HG03571 (cell line): ENCODE data around the gene POLR2J2.
"Not testable (repeated sequence)": the region's sequence is repeated elsewhere in the genome, so short reads cannot be mapped to it uniquely, and the experiment has no call there.

Source experiments
- ATAC-seq: cut with Tn5 transposase; IDR thresholded peaks from one replicate; pipeline ENCODE4 v1.9.1; 2021; ENCODE audit not compliant: unreplicated experiment

Gene POLR2J2

DNA sequence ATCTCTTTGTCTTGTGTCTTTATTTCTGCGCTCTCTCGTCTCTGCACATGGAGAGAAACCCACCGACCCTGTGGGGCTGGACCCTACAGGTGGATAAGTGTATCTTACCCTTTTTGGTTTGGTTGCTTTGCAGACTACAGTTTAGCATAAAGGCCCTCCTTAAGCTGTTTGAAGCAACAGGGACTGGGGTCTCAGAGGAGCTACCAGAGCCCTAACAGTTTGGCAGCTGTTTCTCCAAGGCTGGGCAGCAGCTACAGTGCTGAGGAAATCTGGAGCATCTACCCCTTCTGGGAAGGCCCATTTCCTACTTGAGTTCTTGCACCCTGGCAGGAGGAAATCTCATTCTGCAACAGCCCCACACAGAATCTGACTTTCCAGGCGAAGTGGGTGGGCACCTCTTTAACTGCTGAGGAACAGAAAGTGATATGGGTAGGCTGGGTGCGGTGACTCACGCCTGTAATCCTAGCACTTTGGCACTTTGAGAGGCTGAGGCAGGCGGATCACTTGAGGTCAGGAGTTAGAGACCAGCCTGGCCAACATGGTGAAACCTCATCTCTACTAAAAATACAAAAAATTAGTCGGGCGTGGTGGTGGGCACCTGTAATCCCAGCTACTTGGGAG lies 2.1 kb upstream of the POLR2J2 start:
- ATAC-seq, result not testable (repeated sequence)

DNA sequence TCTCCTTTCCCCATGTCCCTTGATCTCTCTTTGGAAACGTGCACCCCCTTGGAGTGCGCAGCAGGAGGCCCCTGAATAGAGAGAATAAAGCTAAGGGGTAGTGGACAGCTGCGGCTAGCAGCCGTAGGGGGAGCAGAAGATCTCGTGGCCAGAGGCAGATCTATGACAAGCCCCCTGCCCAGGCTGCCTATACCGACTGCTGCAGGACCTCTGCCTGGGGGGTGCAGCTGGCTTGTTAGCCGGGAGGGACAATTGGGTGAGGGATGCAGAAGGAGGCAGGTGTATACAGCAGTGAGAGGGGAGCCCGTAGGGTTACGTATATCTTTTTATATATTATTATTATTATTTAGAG lies 469 bp upstream of the POLR2J2 start:
- not testable (repeated sequence) for ATAC-seq

- ATAC-seq, result not testable (repeated sequence)
Measured at GRCh38 chr7:102667523-102667922, 3.9 kb downstream of the POLR2J2 start.

DNA sequence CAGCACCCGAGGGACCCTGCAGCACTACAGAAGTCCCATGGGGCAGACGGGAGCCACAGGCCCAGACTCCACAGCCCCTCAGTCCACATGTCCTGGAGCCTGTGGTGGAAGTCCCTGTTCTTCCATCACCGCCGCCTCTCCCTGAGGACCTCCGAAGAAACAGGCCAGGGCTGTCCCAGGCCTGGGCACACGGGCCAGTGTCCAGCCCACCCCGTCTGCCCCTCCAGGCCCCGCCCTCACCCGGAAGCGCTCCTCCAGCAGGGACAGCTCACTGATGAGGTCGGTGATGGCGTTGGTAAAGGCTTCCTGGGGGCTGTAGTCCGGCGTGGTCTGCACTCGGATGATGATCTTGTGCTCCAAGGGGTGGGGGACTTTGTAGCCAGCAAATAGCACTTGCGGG lies 4.6 kb downstream of the POLR2J2 start:
- not testable (repeated sequence) for ATAC-seq

GRCh38 chr7:102664765-102665164 lies 6.7 kb downstream of the POLR2J2 start:
- not testable (repeated sequence) for ATAC-seq

- ATAC-seq, result not testable (repeated sequence)
Measured at GRCh38 chr7:102649924-102650323, 21.5 kb downstream of the POLR2J2 start, which contains the start of gene SPDYE2B. TSS of gene SPDYE2B (plus strand) at chr7:102650319. CDS start at chr7:102652349, 2,030 bp downstream.

- not testable (repeated sequence) for ATAC-seq
Measured at GRCh38 chr7:102647813-102648212, 23.6 kb downstream of the POLR2J2 start.

- not testable (repeated sequence) for ATAC-seq
Measured at GRCh38 chr7:102643404-102643803, 28.1 kb downstream of the POLR2J2 start.

DNA sequence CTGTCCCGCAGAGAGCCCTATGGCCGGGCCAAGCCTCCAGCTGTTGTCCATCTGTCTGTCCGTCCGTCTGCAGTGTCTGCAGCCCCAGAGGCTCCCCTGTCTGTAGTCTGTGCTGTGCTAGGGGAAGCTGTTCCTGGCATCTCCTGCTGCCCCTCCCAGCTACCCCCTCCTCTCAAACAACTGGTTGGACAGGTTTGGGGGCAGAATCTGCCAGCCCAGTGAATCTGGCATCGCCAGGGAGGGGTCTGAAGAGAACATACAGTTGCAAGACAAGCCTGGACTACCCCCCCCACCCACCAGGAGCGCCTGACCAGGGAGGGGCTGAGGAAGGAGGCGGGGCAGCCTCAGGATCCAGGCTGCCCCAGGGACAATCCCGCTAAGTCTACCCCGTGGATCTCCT lies 28.8 kb downstream of the POLR2J2 start, which contains the start of gene UPK3BL1:
Gene UPK3BL1, minus strand, starts transcription at position 101 of the 400 bp plus-strand sequence. Its CDS starts 50 bp downstream, at position 51.
- not testable (repeated sequence) for ATAC-seq

DNA sequence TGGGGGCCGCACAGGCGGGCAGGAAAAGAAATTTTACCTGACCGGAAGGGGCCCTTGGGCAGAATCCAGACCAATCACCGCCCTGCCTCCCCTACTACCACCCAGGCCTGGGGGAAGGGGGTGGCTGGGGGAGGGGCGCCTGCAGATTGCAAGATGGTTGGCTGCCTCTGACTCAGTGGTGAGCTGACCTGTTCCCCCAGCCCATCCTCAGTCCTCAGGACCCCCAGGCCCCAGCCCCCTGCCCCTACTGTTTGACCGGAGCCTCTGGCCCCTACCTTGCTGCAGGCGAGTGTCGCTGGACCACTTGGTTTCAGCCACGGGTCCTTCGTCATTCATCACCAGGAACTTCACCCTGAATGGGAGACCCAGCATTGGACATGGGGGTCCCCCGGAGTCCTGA lies 32.6 kb downstream of the POLR2J2 start:
- not testable (repeated sequence) for ATAC-seq

DNA sequence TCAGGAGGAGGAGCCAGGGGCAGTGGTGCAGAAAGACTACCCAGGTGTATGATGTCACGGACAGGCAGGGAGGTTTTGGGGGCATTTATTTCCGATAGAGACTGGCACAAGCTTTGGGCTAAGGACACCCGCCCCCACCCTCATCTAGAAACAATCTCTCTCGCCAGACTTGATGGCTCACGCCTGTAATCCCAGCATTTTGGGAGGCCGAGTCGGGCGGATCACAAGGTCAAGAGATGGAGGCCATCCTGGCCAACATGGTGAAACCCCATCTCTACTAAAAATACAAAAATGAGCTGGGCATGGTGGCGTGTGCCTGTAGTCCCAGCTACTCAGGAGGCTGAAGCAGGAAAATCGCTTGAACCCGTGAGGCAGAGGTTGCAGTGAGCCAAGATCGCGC lies 34.5 kb downstream of the POLR2J2 start:
- not testable (repeated sequence) for ATAC-seq

DNA sequence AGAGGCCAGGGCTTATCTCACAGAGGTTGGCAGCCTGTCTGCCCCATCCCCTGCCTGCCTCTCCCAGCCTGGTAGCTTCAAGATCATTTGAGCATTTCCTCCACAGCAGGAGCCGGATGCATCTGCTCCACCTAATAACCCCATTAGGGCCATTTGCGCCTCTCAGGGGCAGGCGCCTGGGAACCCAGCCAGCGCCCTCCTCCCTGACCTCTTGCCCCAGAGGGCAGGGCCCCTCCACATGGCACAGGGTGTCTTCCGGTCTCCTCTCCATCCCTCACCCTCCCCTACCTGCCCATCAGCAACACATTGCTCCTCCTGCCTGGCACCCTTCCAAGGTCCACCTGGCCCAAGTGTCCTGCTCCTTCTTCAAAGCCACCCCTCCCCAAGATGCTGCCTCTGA lies 36.1 kb downstream of the POLR2J2 start:
- not testable (repeated sequence) for ATAC-seq

DNA sequence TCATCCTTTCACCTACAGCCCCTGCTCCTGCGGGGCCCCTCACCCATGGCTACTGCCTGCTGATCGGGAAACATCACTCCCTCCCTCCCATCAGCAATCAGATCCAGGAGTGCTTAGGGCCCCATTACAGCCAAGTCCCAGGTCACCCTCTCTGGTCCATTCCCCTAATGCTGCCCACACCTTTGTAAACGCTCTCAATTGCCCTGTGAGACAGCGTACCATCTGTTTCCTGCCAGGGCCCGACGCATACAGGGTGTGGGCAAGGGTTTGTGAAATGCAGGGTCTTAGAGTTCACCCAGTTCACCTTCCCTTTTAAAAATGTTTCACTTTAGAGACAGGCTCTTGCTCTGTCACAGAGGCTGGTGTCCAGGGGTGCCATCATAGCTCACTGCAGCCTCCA lies 37.2 kb downstream of the POLR2J2 start:
- ATAC-seq, result not testable (repeated sequence)

DNA sequence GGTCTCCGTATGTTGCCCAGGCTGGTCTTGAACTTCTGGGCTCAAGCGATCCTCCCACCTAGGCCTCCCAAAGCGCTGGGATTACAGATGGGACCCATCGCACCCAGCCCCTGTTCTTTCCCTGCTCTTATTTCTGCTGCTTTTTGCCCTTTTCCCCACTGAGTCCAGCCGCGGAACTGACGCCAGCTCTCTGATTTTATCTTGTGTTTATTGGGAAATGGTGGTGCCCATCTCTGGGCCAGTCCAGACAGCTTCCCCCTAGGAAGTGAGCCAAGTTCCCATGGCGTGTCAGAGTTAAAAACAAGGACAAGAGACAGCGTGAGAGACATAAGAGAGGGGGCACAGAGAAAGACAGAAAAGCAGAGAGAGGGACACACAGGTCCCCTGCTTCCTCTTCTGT lies 40.8 kb downstream of the POLR2J2 start:
- not testable (repeated sequence) for ATAC-seq

GRCh38 chr7:102627271-102627904 lies 44.1 kb downstream of the POLR2J2 start:
- ATAC-seq, result not testable (repeated sequence)

GRCh38 chr7:102618122-102618521 lies 53.3 kb downstream of the POLR2J2 start:
- not testable (repeated sequence) for ATAC-seq

- peak; percentile 70 for ATAC-seq
Measured at GRCh38 chr7:102616507-102617125, 54.8 kb downstream of the POLR2J2 start, which contains the start of gene RASA4. TSS of gene RASA4 (minus strand) at chr7:102616756. CDS start at chr7:102616689, 67 bp downstream.
